ENCODE measurements around the gene TSPAN10.
A peak's percentile ranks its signal among the peaks of the same experiment; 100 is the strongest.
"Not testable (repeated sequence)": the region's sequence is repeated elsewhere in the genome, so short reads cannot be mapped to it uniquely, and the experiment has no call there.

TSPAN10 gene

GRCh38 chr17:81659038-81659437, 22.0 kb downstream of the TSPAN10 start:
- ATAC-seq (replicated peaks) (no peak), DNase-seq (no peak)
- Mint-ChIP-seq H3K27me3 (peaks cover 3% of the 10 kb centered on the region in 2 donors), H3K9me3 (no peaks in the 10 kb centered on the region), H3K27ac (no peak overlapping the region), H3K4me1 (ENCODE audit: low read depth in 2 of 2) (peaks cover 0 to under 1% of the 10 kb centered on the region in 2 donors), H3K36me3 (ENCODE audit: insufficient read depth) (peaks cover 4% of the 10 kb centered on the region), H3K4me3 (no peak overlapping the region)

GRCh38 chr17:81660441-81660840, 23.4 kb downstream of the TSPAN10 start:
- H3K4me3 Mint-ChIP-seq, result no peak overlapping the region
- no peak overlapping the region for H3K27ac Mint-ChIP-seq
- DNase-seq, result no peak

GRCh38 chr17:81662002-81662401, 25.0 kb downstream of the TSPAN10 start:
- Mint-ChIP-seq H3K9me3 (no peaks in the 10 kb centered on the region), H3K27ac (no peak overlapping the region), H3K27me3 (no peaks in the 10 kb centered on the region), H3K36me3 (ENCODE audit: insufficient read depth) (peaks cover 19% of the 10 kb centered on the region), H3K4me3 (no peak overlapping the region), H3K4me1 (ENCODE audit: low read depth in 2 of 2) (peaks cover 8 to 10% of the 10 kb centered on the region in 2 donors)
- DNase-seq (no peak), ATAC-seq (replicated peaks) (no peak)

More at GRCh38 chr17:81660441-81660840, 23.4 kb downstream of the TSPAN10 start:
- no peak for ATAC-seq (replicated peaks)
- peaks cover 0 to 2% of the 10 kb centered on the region in 2 donors for H3K4me1 Mint-ChIP-seq (ENCODE audit: low read depth in 2 of 2)
- no peaks in the 10 kb centered on the region for H3K27me3 Mint-ChIP-seq
- peaks cover 5% of the 10 kb centered on the region for H3K36me3 Mint-ChIP-seq (ENCODE audit: insufficient read depth)
- no peaks in the 10 kb centered on the region for H3K9me3 Mint-ChIP-seq

- H3K27ac Mint-ChIP-seq, result no peak overlapping the region
- peak overlapping the region in 1 of 2 donors; percentile 6 for H3K4me3 Mint-ChIP-seq
- no peak for ATAC-seq (replicated peaks)
- H3K27me3 Mint-ChIP-seq, result no peaks in the 10 kb centered on the region
- H3K9me3 Mint-ChIP-seq, result no peaks in the 10 kb centered on the region
- DNase-seq, result no peak
- peaks cover 18 to 21% of the 10 kb centered on the region in 2 donors for H3K4me1 Mint-ChIP-seq (ENCODE audit: low read depth in 2 of 2)
- peaks cover 26% of the 10 kb centered on the region for H3K36me3 Mint-ChIP-seq (ENCODE audit: insufficient read depth)
These were observed 27.1 kb downstream of the TSPAN10 start for GRCh38 chr17:81664051-81664470.

- DNase-seq, result peak in 2 of 3 experiments; percentile 15 to 23
- Mint-ChIP-seq H3K27me3 (no peaks in the 10 kb centered on the region), H3K4me3 (peak overlapping the region; percentile 92 to 94), H3K27ac (peak overlapping the region; percentile 86 to 91), H3K4me1 (ENCODE audit: low read depth in 2 of 2) (peaks cover 18 to 21% of the 10 kb centered on the region in 2 donors), H3K36me3 (ENCODE audit: insufficient read depth) (peaks cover 34% of the 10 kb centered on the region), H3K9me3 (no peaks in the 10 kb centered on the region)
- ATAC-seq (replicated peaks), result peak; percentile 26
These were observed 28.5 kb downstream of the TSPAN10 start for GRCh38 chr17:81665205-81666091.

GRCh38 chr17:81666092-81666341, 29.0 kb downstream of the TSPAN10 start:
- H3K27ac Mint-ChIP-seq, result peak overlapping the region; percentile 86 to 91
- H3K4me3 Mint-ChIP-seq, result peak overlapping the region; percentile 92 to 94
- DNase-seq (peak in 1 of 3 experiments; percentile 18), ATAC-seq (replicated peaks) (peak; percentile 25)
- H3K9me3 Mint-ChIP-seq, result no peaks in the 10 kb centered on the region
- H3K4me1 Mint-ChIP-seq (ENCODE audit: low read depth in 2 of 2), result peaks cover 18 to 21% of the 10 kb centered on the region in 2 donors
- H3K27me3 Mint-ChIP-seq, result no peaks in the 10 kb centered on the region
- H3K36me3 Mint-ChIP-seq (ENCODE audit: insufficient read depth), result peaks cover 38% of the 10 kb centered on the region

GRCh38 chr17:81666342-81667191, 29.6 kb downstream of the TSPAN10 start, which contains the start of the genes CCDC137 and OXLD1:
CCDC137 (plus strand) TSS chr17:81666737; CDS start chr17:81666767, 30 bp downstream.
OXLD1 (minus strand) TSS chr17:81666605; CDS start chr17:81666577, 28 bp downstream.
- Mint-ChIP-seq H3K36me3 (ENCODE audit: insufficient read depth) (peaks cover 44% of the 10 kb centered on the region), H3K27me3 (no peaks in the 10 kb centered on the region), H3K9me3 (no peaks in the 10 kb centered on the region), H3K27ac (peak within 1 kb of the TSS; percentile 86 to 91), H3K4me1 (ENCODE audit: low read depth in 2 of 2) (peaks cover 18 to 21% of the 10 kb centered on the region in 2 donors), H3K4me3 (peak within 1 kb of the TSS; percentile 92 to 94)
- ATAC-seq (replicated peaks), result peak; percentile 94
- peak; percentile 88 to 89 (median 88) for DNase-seq

- Mint-ChIP-seq H3K27me3 (no peaks in the 10 kb centered on the region), H3K4me3 (peak overlapping the region; percentile 92 to 94), H3K27ac (peak overlapping the region; percentile 86 to 91), H3K4me1 (ENCODE audit: low read depth in 2 of 2) (peaks cover 18 to 21% of the 10 kb centered on the region in 2 donors), H3K9me3 (no peaks in the 10 kb centered on the region), H3K36me3 (ENCODE audit: insufficient read depth) (peaks cover 50% of the 10 kb centered on the region)
- DNase-seq (no peak), ATAC-seq (replicated peaks) (no peak)
These were observed 30.8 kb downstream of the TSPAN10 start for GRCh38 chr17:81667754-81668153.

- no peak for ATAC-seq (replicated peaks)
- Mint-ChIP-seq H3K4me1 (ENCODE audit: low read depth in 2 of 2) (peaks cover 12 to 16% of the 10 kb centered on the region in 2 donors), H3K9me3 (no peaks in the 10 kb centered on the region), H3K36me3 (ENCODE audit: insufficient read depth) (peaks cover 44% of the 10 kb centered on the region), H3K27ac (no peak overlapping the region), H3K4me3 (no peak overlapping the region), H3K27me3 (no peaks in the 10 kb centered on the region)
- DNase-seq, result no peak
These were observed 35.5 kb downstream of the TSPAN10 start for GRCh38 chr17:81672504-81672903.

- Mint-ChIP-seq H3K36me3 (ENCODE audit: insufficient read depth) (peaks cover 43% of the 10 kb centered on the region), H3K27ac (no peak overlapping the region), H3K9me3 (no peaks in the 10 kb centered on the region), H3K4me3 (no peak overlapping the region), H3K27me3 (no peaks in the 10 kb centered on the region), H3K4me1 (ENCODE audit: low read depth in 2 of 2) (peaks cover 7 to 12% of the 10 kb centered on the region in 2 donors)
- DNase-seq (no peak), ATAC-seq (replicated peaks) (no peak)
These were observed 36.0 kb downstream of the TSPAN10 start for GRCh38 chr17:81672954-81673353.

GRCh38 chr17:81673561-81674258, 36.7 kb downstream of the TSPAN10 start:
- no peak overlapping the region for H3K27ac Mint-ChIP-seq
- ATAC-seq (replicated peaks), result no peak
- no peaks in the 10 kb centered on the region for H3K9me3 Mint-ChIP-seq
- peaks cover 41% of the 10 kb centered on the region for H3K36me3 Mint-ChIP-seq (ENCODE audit: insufficient read depth)
- no peak overlapping the region for H3K4me3 Mint-ChIP-seq
- H3K27me3 Mint-ChIP-seq, result no peaks in the 10 kb centered on the region
- peaks cover 6 to 7% of the 10 kb centered on the region in 2 donors for H3K4me1 Mint-ChIP-seq (ENCODE audit: low read depth in 2 of 2)
- DNase-seq, result no peak

- H3K27me3 Mint-ChIP-seq; ATAC-seq (replicated peaks); H3K4me1 Mint-ChIP-seq (ENCODE audit: low read depth in 2 of 2); H3K27ac Mint-ChIP-seq; H3K9me3 Mint-ChIP-seq; H3K4me3 Mint-ChIP-seq: not testable (repeated sequence)
- peaks cover 36% of the 10 kb centered on the region for H3K36me3 Mint-ChIP-seq (ENCODE audit: insufficient read depth)
- DNase-seq, result peak in 2 of 3 experiments; percentile 16 to 25
These were observed 38.7 kb downstream of the TSPAN10 start for GRCh38 chr17:81675515-81676221.
